ENCODE results near the gene MSMO1. TPM values are rescaled to one million over a fixed set of nuclear protein-coding genes. Genes with fewer than 3 reads are reported as not detected.

Gene MSMO1
- total RNA-seq, 1 donor from 2014 or later, result 3.6 TPM

DNA sequence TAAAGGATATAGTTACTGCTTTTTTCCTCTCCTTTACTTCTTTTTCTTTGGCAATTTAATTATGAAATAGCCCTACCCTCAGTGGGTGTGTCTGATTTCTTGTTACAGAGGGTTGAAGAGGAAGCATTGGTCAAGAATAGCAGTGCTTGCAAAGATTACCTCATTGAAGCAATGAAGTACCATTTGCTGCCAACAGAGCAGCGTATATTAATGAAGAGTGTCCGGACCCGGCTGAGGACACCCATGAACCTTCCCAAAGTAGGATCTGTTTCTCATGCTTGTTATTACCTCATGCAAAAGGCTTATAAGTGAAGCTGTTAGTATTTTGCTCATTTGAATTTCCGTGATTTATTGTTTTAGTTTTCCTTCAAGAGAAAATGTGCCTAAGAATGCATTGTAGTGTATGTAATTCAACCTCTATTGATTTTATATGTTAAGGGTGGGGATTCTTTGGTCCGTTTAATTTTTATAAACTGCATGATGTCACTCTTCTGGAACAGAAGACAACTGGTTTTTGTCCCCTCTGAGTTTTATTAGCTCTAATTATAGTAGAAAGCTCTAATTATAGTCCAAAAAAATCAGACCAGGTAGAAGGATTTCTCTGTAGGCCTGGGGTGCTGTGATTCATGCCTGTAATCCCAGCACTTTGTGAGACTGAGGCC, 27.9 kb upstream of the MSMO1 start:
- Histone ChIP-seq H3K4me3 (no peak overlapping the region), H3K27ac (no peak overlapping the region), H3K36me3 (peaks cover 5 to 20% of the 10 kb centered on the region in 2 donors), H3K27me3 (no peaks in the 10 kb centered on the region), H3K4me1 (no peaks in the 10 kb centered on the region), H3K9me3 (no peaks in the 10 kb centered on the region)
- no peak for DNase-seq (ENCODE audit: low spot score in 2 of 2)
- TF ChIP-seq, protein P1, sequence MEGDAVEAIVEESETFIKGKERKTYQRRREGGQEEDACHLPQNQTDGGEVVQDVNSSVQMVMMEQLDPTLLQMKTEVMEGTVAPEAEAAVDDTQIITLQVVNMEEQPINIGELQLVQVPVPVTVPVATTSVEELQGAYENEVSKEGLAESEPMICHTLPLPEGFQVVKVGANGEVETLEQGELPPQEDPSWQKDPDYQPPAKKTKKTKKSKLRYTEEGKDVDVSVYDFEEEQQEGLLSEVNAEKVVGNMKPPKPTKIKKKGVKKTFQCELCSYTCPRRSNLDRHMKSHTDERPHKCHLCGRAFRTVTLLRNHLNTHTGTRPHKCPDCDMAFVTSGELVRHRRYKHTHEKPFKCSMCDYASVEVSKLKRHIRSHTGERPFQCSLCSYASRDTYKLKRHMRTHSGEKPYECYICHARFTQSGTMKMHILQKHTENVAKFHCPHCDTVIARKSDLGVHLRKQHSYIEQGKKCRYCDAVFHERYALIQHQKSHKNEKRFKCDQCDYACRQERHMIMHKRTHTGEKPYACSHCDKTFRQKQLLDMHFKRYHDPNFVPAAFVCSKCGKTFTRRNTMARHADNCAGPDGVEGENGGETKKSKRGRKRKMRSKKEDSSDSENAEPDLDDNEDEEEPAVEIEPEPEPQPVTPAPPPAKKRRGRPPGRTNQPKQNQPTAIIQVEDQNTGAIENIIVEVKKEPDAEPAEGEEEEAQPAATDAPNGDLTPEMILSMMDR (IDR thresholded peaks at IDR 0.05), result no peak
- intact Hi-C loops (cut with DNase I), result no loop called here

DNA sequence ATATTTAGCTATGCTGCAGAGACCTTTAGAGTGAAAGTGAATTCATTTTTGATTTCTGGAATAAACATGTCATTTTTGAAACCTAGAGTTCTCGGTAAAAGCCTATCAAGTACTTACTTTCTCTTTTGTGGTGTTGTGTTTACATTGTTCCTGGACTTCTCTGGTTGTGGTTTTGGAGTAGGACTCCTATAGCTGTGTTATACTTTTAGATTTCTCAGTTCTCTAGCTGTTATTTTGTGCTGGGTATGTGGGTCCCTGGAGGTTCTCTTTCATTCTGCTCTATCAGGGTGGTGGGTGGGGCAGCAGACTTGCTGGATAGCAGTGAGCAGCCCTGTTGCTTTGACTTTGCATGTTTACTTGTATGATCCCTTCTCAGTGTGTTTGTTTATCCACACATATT, 25.6 kb upstream of the MSMO1 start:
- DNase-seq (ENCODE audit: low spot score in 2 of 2), result no peak

DNA sequence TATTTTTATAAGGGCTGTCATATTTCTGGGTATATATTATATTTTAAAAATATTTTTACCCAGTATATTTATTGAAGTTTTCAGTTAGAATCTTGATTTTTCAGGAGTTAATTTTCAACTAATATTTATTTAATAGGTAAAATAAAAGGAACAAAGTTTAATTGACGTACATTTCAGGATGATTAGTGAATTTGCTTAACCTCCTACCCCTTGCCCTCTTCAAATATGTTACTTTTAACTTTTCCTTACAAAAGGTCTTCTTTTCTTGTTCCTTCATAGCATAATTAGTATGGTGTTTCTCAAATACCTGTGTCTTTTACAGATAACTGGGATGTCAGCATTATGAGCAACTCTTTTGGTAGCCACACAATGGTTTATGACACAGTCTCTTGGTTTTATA, 24.8 kb upstream of the MSMO1 start:
- intact Hi-C loops (cut with DNase I), result no loop called here
- no peak for DNase-seq (ENCODE audit: low spot score in 2 of 2)
- H3K27ac ChIP-seq, result no peak overlapping the region
- H3K4me3 ChIP-seq, result no peak overlapping the region
- H3K9me3 ChIP-seq, result no peaks in the 10 kb centered on the region
- H3K4me1 ChIP-seq, result no peaks in the 10 kb centered on the region
- TF ChIP-seq, protein P1 (IDR thresholded peaks at IDR 0.05), result no peak
- no peaks in the 10 kb centered on the region for H3K27me3 ChIP-seq
- H3K36me3 ChIP-seq, result peaks cover 2 to 24% of the 10 kb centered on the region in 2 donors

More for the DNA sequence above, 25.6 kb upstream of the MSMO1 start:
- no peak overlapping the region for H3K27ac ChIP-seq
- no peaks in the 10 kb centered on the region for H3K9me3 ChIP-seq
- H3K27me3 ChIP-seq, result no peaks in the 10 kb centered on the region
- TF ChIP-seq, protein P1 (IDR thresholded peaks at IDR 0.05), result no peak
- H3K4me1 ChIP-seq, result no peaks in the 10 kb centered on the region
- H3K36me3 ChIP-seq, result peaks cover 5 to 26% of the 10 kb centered on the region in 2 donors
- intact Hi-C loops (cut with DNase I), result no loop called here
- peak overlapping the region; percentile 32 to 43 for H3K4me3 ChIP-seq

DNA sequence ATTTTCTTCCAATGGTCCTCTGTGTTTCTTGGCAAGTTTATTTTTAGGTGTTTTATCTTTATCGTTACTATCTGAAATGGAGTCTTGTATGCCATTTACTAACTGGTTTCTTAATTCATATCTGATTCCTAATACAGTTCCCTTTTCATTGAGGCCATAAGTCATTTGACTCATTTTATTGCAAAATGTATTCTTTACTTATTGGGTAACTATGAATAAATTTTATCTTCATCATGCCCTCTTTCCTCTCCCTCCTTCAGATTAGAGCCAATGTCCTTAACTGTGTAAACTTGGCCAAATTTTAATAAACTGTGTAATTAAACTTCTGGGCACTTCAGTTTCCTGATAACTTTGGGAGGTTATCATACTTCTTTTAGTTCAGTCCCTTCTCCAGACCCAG, 19.3 kb upstream of the MSMO1 start:
- Histone ChIP-seq H3K27me3 (no peaks in the 10 kb centered on the region), H3K9me3 (no peaks in the 10 kb centered on the region), H3K27ac (no peak overlapping the region), H3K4me3 (no peak overlapping the region), H3K36me3 (peaks cover 19 to 23% of the 10 kb centered on the region in 2 donors), H3K4me1 (no peaks in the 10 kb centered on the region)
- TF ChIP-seq, protein P1 (IDR thresholded peaks at IDR 0.05), result no peak
- DNase-seq (ENCODE audit: low spot score in 2 of 2), result no peak
- intact Hi-C loops (cut with DNase I), result no loop called here

DNA sequence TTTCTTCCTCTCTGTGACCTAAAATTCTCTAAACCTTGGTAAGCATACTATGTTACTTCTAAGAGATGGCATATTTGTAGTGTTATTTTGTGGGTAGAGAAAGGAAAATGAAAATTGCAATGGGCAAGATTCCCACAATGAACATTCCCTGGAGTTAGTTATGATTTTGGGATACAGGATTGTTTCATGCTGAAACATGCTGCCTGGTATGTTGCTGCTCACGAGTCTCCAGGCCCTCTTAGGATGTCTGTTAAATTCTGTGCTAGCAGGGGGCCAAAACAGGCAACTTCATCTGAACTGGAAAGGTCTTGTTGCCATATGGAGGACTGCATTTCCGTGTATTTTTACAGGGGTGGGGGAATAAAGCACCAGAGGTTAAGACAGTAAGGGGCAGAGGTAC, 18.9 kb upstream of the MSMO1 start:
- Histone ChIP-seq H3K4me1 (no peaks in the 10 kb centered on the region), H3K9me3 (no peaks in the 10 kb centered on the region), H3K27ac (no peak overlapping the region), H3K27me3 (no peaks in the 10 kb centered on the region), H3K4me3 (no peak overlapping the region), H3K36me3 (peaks cover 19 to 23% of the 10 kb centered on the region in 2 donors)
- intact Hi-C loops (cut with DNase I), result no loop called here
- DNase-seq (ENCODE audit: low spot score in 2 of 2), result no peak
- TF ChIP-seq, protein P1 (IDR thresholded peaks at IDR 0.05), result no peak
